GM12878 (cell line): Measurements from ENCODE around the gene CD164. TPM values are rescaled to one million over a fixed set of nuclear protein-coding genes. Genes with fewer than 3 reads are reported as not detected.

ENCODE experiments used
- ATAC-seq: fragments of 200-7000 bp; cut with Tn5 transposase; 3 replicates; pipeline ENCODE4 v1.9.1; 2020; ENCODE audit warnings: mild to moderate bottlenecking, moderate library complexity
- BruUV-seq: library from RNA; stranded (reverse); fragments of 400-500 nt; replicated peaks from 2 replicates; lab custom pipeline; 2021; lab: Mats Ljungman, UMichigan
- CTCF ChIA-PET: fragments of 300-600 bp; sonication (Branson Sonifier 250); formaldehyde crosslinking; extraction: SDS; loops from one replicate; lab custom pipeline; 2021; ENCODE audit warnings: inconsistent platforms; lab: Yijun Ruan, JAX
- POLR2A ChIA-PET: fragments of 350-600 bp; formaldehyde crosslinking; extraction: SDS; loops from one replicate; lab custom pipeline; 2021; ENCODE audit warnings: inconsistent platforms; lab: Charles Lee
- RAD21 ChIA-PET: fragments of 300-600 bp; sonication (Branson Sonifier 250); formaldehyde crosslinking; loops from one replicate; lab custom pipeline; 2023; ENCODE audit warnings: antibody characterized with exemption; ENCODE audit not compliant: unreplicated experiment; lab: Charles Lee
- SMC1A ChIA-PET: fragments of 300-600 bp; sonication (Branson Sonifier 250); formaldehyde crosslinking; loops from one replicate; lab custom pipeline; 2023; ENCODE audit not compliant: unreplicated experiment, uncharacterized antibody; lab: Charles Lee
- DNase-seq: peaks from one replicate; pipeline ENCODE4 v3.0.0-alpha.2; 2011; ENCODE audit warnings: low read depth, low spot score
- FAIRE-seq: peaks from 3 replicates; lab custom pipeline; 2011; peaks lifted over from hg19 to GRCh38; lab: Jason Lieb, UNC
- H2AFZ ChIP-seq: 2 replicates; pipeline ENCODE4 v1.6.0; 2011; ENCODE audit warnings: low read depth, low read length, control low read depth; ENCODE audit not compliant: control insufficient read depth
- H3K27ac ChIP-seq: 2 replicates; pipeline ENCODE4 v1.5.1; 2011; ENCODE audit warnings: control low read depth; ENCODE audit not compliant: control insufficient read depth, insufficient read depth
- H3K27me3 ChIP-seq, 2 experiments: replicated peaks in 1 of 2; 2 replicates each; pipeline versions ENCODE4 v1.6.0 to v1.6.1; 2011; ENCODE audit warnings: low read length in 1 of 2; ENCODE audit not compliant: control insufficient read depth in 2 of 2, insufficient read depth in 2 of 2
- H3K36me3 ChIP-seq, 2 experiments: 2 replicates each; pipeline ENCODE4 v1.5.1; 2011; ENCODE audit warnings: low read length in 1 of 2; ENCODE audit not compliant: control insufficient read depth in 2 of 2, insufficient read depth in 2 of 2
- H3K4me1 ChIP-seq: 2 replicates; pipeline ENCODE4 v1.6.1; 2011; ENCODE audit warnings: mild to moderate bottlenecking, low read length, moderate library complexity, mixed read lengths; ENCODE audit not compliant: control insufficient read depth, insufficient read depth
- H3K4me2 ChIP-seq: 2 replicates; pipeline ENCODE4 v1.6.0; 2011; ENCODE audit warnings: control low read depth; ENCODE audit not compliant: control insufficient read depth, insufficient read depth
- H3K4me3 ChIP-seq: fragments of 200-600 bp; sonication (generic); 2 replicates; pipeline ENCODE4 v1.5.1; 2016
- H3K79me2 ChIP-seq: 2 replicates; pipeline ENCODE4 v1.6.0; 2011; ENCODE audit warnings: low read length; ENCODE audit not compliant: control insufficient read depth, insufficient read depth
- H3K9ac ChIP-seq: 2 replicates; pipeline ENCODE4 v1.8.0; 2011; ENCODE audit warnings: low read length, control low read depth, mixed read lengths; ENCODE audit not compliant: control insufficient read depth, insufficient read depth
- H3K9me3 ChIP-seq: replicated peaks from 3 replicates; pipeline ENCODE4 v1.5.1; 2011; ENCODE audit warnings: mild to moderate bottlenecking, low read length; ENCODE audit not compliant: control insufficient read depth, insufficient read depth
- H4K20me1 ChIP-seq: 2 replicates; pipeline ENCODE4 v1.6.0; 2011; ENCODE audit not compliant: control insufficient read depth, insufficient read depth
- BACH1 ChIP-seq: fragments of 450-650 bp; IDR thresholded peaks from 2 replicates; pipeline ENCODE4 v1.6.1; 2017; ENCODE audit warnings: mild to moderate bottlenecking, borderline replicate concordance
- BCL3 ChIP-seq: IDR thresholded peaks from 2 replicates; pipeline ENCODE4 v1.6.1; 2011; ENCODE audit warnings: borderline replicate concordance, low read depth, mild to moderate bottlenecking, moderate library complexity, low read length; ENCODE audit not compliant: insufficient read depth, poor library complexity, severe bottlenecking
- BRCA1 ChIP-seq: IDR thresholded peaks from 2 replicates; pipeline ENCODE4 v1.6.1; 2011; ENCODE audit warnings: low read depth, low read length, improper control_type of control experiment
- EP300 ChIP-seq, 2 experiments: fragments of 150-350 bp in 1 of 2; IDR thresholded peaks; 2 replicates each; pipeline ENCODE4 v1.6.1; 2011 to 2012; ENCODE audit warnings: low read depth in 2 of 2, low read length in 2 of 2, borderline replicate concordance in 1 of 2, improper control_type of control experiment in 1 of 2, inconsistent platforms in 1 of 2; ENCODE audit not compliant: control insufficient read depth in 1 of 2
- IKZF2 ChIP-seq, 2 experiments: fragments of 450-650 bp; IDR thresholded peaks; 2 replicates each; pipeline ENCODE4 v1.6.1; 2017; ENCODE audit warnings: mild to moderate bottlenecking in 2 of 2, moderate library complexity in 2 of 2
- IRF3 ChIP-seq: fragments of 450-650 bp; IDR thresholded peaks from 2 replicates; pipeline ENCODE4 v1.6.1; 2014; ENCODE audit warnings: mild to moderate bottlenecking
- NFYA ChIP-seq: IDR thresholded peaks from 2 replicates; pipeline ENCODE4 v1.6.1; 2011; ENCODE audit warnings: low read depth, mild to moderate bottlenecking, low read length, improper control_type of control experiment, borderline replicate concordance
- PRDM15 ChIP-seq: fragments of 450-650 bp; formaldehyde crosslinking; IDR thresholded peaks from 2 replicates; pipeline ENCODE4 v1.4.0; 2020; ENCODE audit warnings: mild to moderate bottlenecking, moderate library complexity
- SMAD1 ChIP-seq: fragments of 450-650 bp; IDR thresholded peaks from 2 replicates; pipeline ENCODE4 v1.6.1; 2018; ENCODE audit warnings: mild to moderate bottlenecking, low read depth; ENCODE audit not compliant: partially characterized antibody
- TAF1 ChIP-seq: IDR thresholded peaks from 2 replicates; pipeline ENCODE4 v1.6.1; 2011; ENCODE audit warnings: mild to moderate bottlenecking, low read depth, low read length, borderline replicate concordance
- ZBTB4 ChIP-seq: fragments of 450-650 bp; formaldehyde crosslinking; IDR thresholded peaks from 2 replicates; pipeline ENCODE4 v1.4.0; 2022; ENCODE audit warnings: mild to moderate bottlenecking, moderate library complexity
- in situ Hi-C: fragments of 300-500 bp; cut with MboI; formaldehyde crosslinking; loops from 9 replicates; pipeline ENCODE4 v1.14.3; 2018; ENCODE audit warnings: mixed read lengths
- intact Hi-C: fragments of 100-400 bp; cut with micrococcal nuclease; formaldehyde crosslinking; loops from one replicate; pipeline ENCODE4 v1.14.2; 2022; ENCODE audit not compliant: unreplicated experiment
- polyA plus RNA-seq, 11 experiments: library from polyadenylated mRNA; depleted of rRNA in 4 of 11; unstranded in 6 of 11; stranded (reverse) in 5 of 11; fragments of >200 nt; fragmentation: Nextera tagmentation in 4 of 11; fragmentation: Illumina TruSeq in 1 of 11; extraction: Ambion mirVana in 4 of 11; extraction: Trizol in 1 of 11; gene quantifications; 1 replicate in 1 of 11; 2 replicates in 10 of 11; pipeline versions ENCODE4 v1.2.1 to v1.2.3, GENCODE V29; 2011 to 2016; ENCODE audit warnings: inconsistent platforms in 2 of 11, missing spikeins in 2 of 11, low read depth in 1 of 11
- total RNA-seq, 4 experiments: library from RNA; depleted of rRNA in 3 of 4; stranded (reverse); fragments of >200 nt in 3 of 4; fragmentation: Illumina TruSeq in 1 of 4; extraction: Trizol in 1 of 4; gene quantifications; 2 replicates each; pipeline versions ENCODE4 v1.2.1 to v1.2.3, GENCODE V29; 2013 to 2021

The CD164 gene
- total and polyA plus RNA-seq, 10 of the 15 experiments (the other 5 are each of a cell fraction or from before 2014, with no cell fraction given), result 145 to 447 (median 211) TPM

GRCh38 chr6:109331081-109331480 lies 51.2 kb downstream of the CD164 start:
- RAD21 ChIA-PET, result no interaction called here
- Histone ChIP-seq H2AFZ (no peak overlapping the region), H3K9me3 (no peaks in the 10 kb centered on the region), H3K79me2 (no peaks in the 10 kb centered on the region), H3K4me3 (no peak overlapping the region), H3K36me3 (no peaks in the 10 kb centered on the region)
- no peak for ATAC-seq
- CTCF ChIA-PET, result no interaction called here
- no peak for FAIRE-seq
- TF ChIP-seq NFYA (no peak), TAF1 (no peak), BCL3 (no peak), BRCA1 (no peak), SMAD1 (no peak), ZBTB4 (no peak), IKZF2 (IDR thresholded peaks at IDR 0.05) (no peak), BACH1 (no peak), IRF3 (no peak), PRDM15 (CRISPR knock-in tag) (no peak), EP300 (IDR thresholded peaks at IDR 0.05; ENCODE audit: borderline replicate concordance in 1 of 2, control insufficient read depth in 1 of 2, low read depth in 2 of 2, low read length in 2 of 2) (no peak)
- TF ChIP-seq, all 136 proteins: peak for 0
- intact Hi-C loops, result no loop called here
- Histone ChIP-seq H3K27me3 (no peaks in the 10 kb centered on the region), H3K9ac (no peak overlapping the region), H3K27ac (no peak overlapping the region), H4K20me1 (no peaks in the 10 kb centered on the region), H3K4me2 (no peak overlapping the region), H3K4me1 (no peaks in the 10 kb centered on the region)
- SMC1A ChIA-PET, result no interaction called here
- POLR2A ChIA-PET, result no interaction called here
- no peak for DNase-seq
- BruUV-seq, result no TSS peak
- in situ Hi-C loops, result no loop called here
